Heart right ventricle (tissue), 16 donors: ENCODE data around the gene DCAF10. TPM values are rescaled to one million over a fixed set of nuclear protein-coding genes. Genes with fewer than 3 reads are reported as not detected.
"Not testable (repeated sequence)": the region's sequence is repeated elsewhere in the genome, so short reads cannot be mapped to it uniquely, and the experiment has no call there.

ENCODE experiments used
- ATAC-seq, 8 donors: fragments of 200-7000 bp; cut with Tn5 transposase; one replicate each; pipeline ENCODE4 v1.9.1; 2020; ENCODE audit warnings: mild to moderate bottlenecking in 8 of 8, moderate library complexity in 8 of 8, moderate number of reproducible peaks in 1 of 8
- DNase-seq, 2 donors: peaks; one replicate each; pipeline ENCODE4 v3.0.0-alpha.2; 2020
- H3K27ac ChIP-seq, 10 donors: fragments of 200-600 bp; sonication (generic) in 2 of 10; one replicate each; pipeline versions ENCODE4 v1.5.0 to v1.8.0; 2020 to 2022; ENCODE audit warnings: mild to moderate bottlenecking in 3 of 10
- H3K27me3 ChIP-seq, 7 donors: fragments of 200-600 bp; one replicate each; pipeline ENCODE4 v1.8.0; 2021 to 2022; ENCODE audit warnings: mild to moderate bottlenecking in 2 of 7
- H3K36me3 ChIP-seq, 9 donors: fragments of 200-600 bp; sonication (generic) in 1 of 9; one replicate each; pipeline versions ENCODE4 v1.5.0 to v1.8.0; 2020 to 2022; ENCODE audit warnings: mild to moderate bottlenecking in 2 of 9
- H3K4me1 ChIP-seq, 9 donors: fragments of 200-600 bp; sonication (generic) in 1 of 9; one replicate each; pipeline versions ENCODE4 v1.5.0 to v1.8.0; 2020 to 2022; ENCODE audit warnings: mild to moderate bottlenecking in 4 of 9
- H3K4me3 ChIP-seq, 10 donors: fragments of 200-600 bp; sonication (generic) in 2 of 10; one replicate each; pipeline versions ENCODE4 v1.5.0 to v1.8.0; 2020 to 2022; ENCODE audit warnings: mild to moderate bottlenecking in 7 of 10, moderate library complexity in 2 of 10
- H3K9me3 ChIP-seq, 11 donors: fragments of 200-600 bp in 10 of 11; sonication (generic) in 2 of 11; one replicate each; pipeline versions ENCODE4 v1.5.0 to v1.8.0; 2013 to 2022; ENCODE audit warnings: mild to moderate bottlenecking in 2 of 11, control low read depth in 1 of 11, moderate library complexity in 1 of 11
- WGBS, 2 donors: extraction: QIAGEN DNeasy Blood & Tissue Kit; methylation state at CpG; one replicate each; pipeline ENCODE4 v1.1.7; 2013; ENCODE audit warnings: inconsistent platforms in 1 of 2; 5-methylcytosine and 5-hydroxymethylcytosine counted together
- intact Hi-C, 10 donors: fragments of 100-400 bp; cut with DNase I; formaldehyde crosslinking; loops; one replicate each; pipeline versions ENCODE4 v1.11.1 to v1.14.2; 2022
- polyA plus RNA-seq, 2 donors: library from polyadenylated mRNA; stranded (reverse); fragments of 200-250 nt; gene quantifications; one replicate each; pipeline ENCODE4 v1.2.3, GENCODE V29; 2013
- total RNA-seq, 10 donors: library from RNA; stranded (reverse); fragmentation: NEBNext Ultra II Directional in 3 of 10; extraction: Animal tissue kit (Norgen Biotek cat#: 25700) in 3 of 10; gene quantifications; one replicate each; pipeline versions ENCODE4 v1.2.1 to v1.2.4, GENCODE V29; 2021 to 2023
- TF ChIP-seq, protein P1 (sequence below), 9 donors: fragments of 200-600 bp; sonication (generic) in 2 of 9; IDR thresholded peaks; one replicate each; pipeline versions ENCODE4 v1.5.0 to v1.8.0; 2021 to 2022; ENCODE audit warnings: antibody characterized with exemption in 9 of 9, mild to moderate bottlenecking in 5 of 9, moderate library complexity in 1 of 9
- donor health status: Arrhythmogenic right ventricular cardiomyopathy.
- donor health status: ischemic (EF 13 %, LVEDD 7.1; RV severe dilation, severe dysfunction).
- donor health status: healthy with polysubstance abuse.
- donor health status: DM: no; HTN: yes; CAD: no.
- donor health status: DM: no; HTN: no; CAD: no.
- donor health status: ischemic (EF 25% LVEDD 6.9; RV normal size, moderate dysfunction).
- donor health status: ischemic (EF 25% LVEDD 5.7; RV mildly dilated, moderate dysfunction).
- donor health status: healthy.
- donor health status: DM: yes; HTN: yes; CAD: no.
- donor health status: Ischemic cardiomyopathy.
- donor health status: ischemic (EF 35%, LVEDD 5.7; RV mildly dilated, moderate dysfunction).
- donor health status: nonischemic (EF 11% LVEDD 7.7; RV severe dilation, severe dysfunction).
- donor health status: DM: yes; HTN: yes; CAD: no.
- donor health status: PGD.
- donor health status: ischemic (EF 29% LVEDD 5.4; RV normal size, mild dysfunction).
- donor health status: nonischemic (EF 23%, LVEDD 6.1; RV moderate dilation, normal function).

The DCAF10 gene
- total and polyA plus RNA-seq, 12 donors: 5.6 to 23.4 (median 19.4) TPM

DNA sequence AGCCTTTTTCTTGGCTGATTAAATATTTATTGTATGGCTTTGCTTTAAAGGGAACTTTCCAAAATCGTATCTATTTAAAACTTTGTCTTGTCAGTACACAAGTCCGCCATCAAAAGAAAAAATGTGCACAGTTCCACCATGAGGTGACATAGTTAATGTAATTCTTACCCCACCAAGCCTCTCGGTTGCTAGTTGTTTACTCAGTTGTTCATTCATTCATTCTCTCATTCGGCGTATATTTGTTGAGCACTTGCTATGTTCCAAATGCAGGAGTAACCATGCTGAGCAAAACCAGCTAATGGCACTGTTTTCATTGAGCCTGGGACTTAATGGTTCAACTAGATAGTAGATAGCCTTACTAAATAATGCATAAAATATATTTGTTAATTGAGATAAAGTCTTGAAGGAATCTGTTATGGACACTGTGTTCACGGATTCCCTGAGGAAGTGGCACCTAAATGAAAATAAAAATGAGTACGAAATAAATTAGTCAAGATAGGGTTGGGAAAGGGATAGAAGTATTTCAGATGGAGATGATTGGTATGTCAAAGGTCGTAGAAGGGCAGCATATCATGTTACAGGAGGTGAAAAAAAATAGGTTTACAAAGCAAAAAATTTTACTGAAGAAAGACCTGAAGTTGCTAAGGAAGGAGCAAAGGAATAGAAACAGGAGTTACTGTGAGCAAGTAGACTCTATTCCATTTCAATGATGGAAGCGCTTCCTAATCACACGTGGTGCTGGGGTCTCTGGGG lies 1.5 kb downstream of the DCAF10 start:
- intact Hi-C loops: loop anchor here in 4 of 10 donors (2.0 to 10.0 kb wide), 3 partner anchors 17 to 50 kb away; partner anchors contain the start of genes TRMT10B (in 3 of the 4) and EXOSC3 (in 1 of the 4)
- Histone ChIP-seq H3K36me3 (no peaks in the 10 kb centered on the region), H3K27me3 (no peaks in the 10 kb centered on the region), H3K4me1 (peaks cover 8 to 47% (median 39%) of the 10 kb centered on the region in 9 donors), H3K27ac (peak overlapping the region in 2 of 10 donors; percentile 94), H3K9me3 (no peaks in the 10 kb centered on the region), H3K4me3 (peak overlapping the region; percentile 78 to 99 (median 96))
- no peak for DNase-seq
- TF ChIP-seq, protein P1, sequence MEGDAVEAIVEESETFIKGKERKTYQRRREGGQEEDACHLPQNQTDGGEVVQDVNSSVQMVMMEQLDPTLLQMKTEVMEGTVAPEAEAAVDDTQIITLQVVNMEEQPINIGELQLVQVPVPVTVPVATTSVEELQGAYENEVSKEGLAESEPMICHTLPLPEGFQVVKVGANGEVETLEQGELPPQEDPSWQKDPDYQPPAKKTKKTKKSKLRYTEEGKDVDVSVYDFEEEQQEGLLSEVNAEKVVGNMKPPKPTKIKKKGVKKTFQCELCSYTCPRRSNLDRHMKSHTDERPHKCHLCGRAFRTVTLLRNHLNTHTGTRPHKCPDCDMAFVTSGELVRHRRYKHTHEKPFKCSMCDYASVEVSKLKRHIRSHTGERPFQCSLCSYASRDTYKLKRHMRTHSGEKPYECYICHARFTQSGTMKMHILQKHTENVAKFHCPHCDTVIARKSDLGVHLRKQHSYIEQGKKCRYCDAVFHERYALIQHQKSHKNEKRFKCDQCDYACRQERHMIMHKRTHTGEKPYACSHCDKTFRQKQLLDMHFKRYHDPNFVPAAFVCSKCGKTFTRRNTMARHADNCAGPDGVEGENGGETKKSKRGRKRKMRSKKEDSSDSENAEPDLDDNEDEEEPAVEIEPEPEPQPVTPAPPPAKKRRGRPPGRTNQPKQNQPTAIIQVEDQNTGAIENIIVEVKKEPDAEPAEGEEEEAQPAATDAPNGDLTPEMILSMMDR (IDR thresholded peaks at IDR 0.05): no peak
- 60 to 64% methylated on average over 10 of the region's 10 CpGs for WGBS, 2 donors
- no peak for ATAC-seq

DNA sequence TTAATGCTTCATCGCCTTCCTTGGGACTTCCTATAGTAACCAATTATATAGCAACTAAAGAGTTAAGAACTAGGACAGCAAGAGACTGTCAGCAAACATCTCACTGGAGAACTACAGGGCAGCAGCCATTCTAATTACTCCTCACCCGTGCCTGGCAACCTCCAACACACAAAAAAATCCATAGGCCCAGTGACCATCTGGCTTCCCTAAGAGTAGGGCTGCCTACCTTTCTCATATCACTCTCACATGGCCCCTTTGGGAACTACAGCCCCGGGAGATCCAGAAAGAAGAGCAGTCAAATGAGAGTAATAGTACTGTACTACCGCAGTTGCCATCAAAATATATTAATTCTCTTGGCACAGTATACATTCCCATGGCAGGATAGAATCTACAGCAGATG lies 5.7 kb downstream of the DCAF10 start:
- Histone ChIP-seq H3K27me3 (no peaks in the 10 kb centered on the region), H3K36me3 (peaks cover 0 to 12% (median 0%) of the 10 kb centered on the region in 9 donors), H3K4me3 (no peak overlapping the region), H3K27ac (no peak overlapping the region), H3K9me3 (no peaks in the 10 kb centered on the region), H3K4me1 (peaks cover 8 to 39% (median 25%) of the 10 kb centered on the region in 9 donors)
- intact Hi-C loops: loop anchor here in 2 of 10 donors (10.0 kb wide), 1 partner anchor 51 kb away; the partner anchor contains the start of gene TRMT10B (in 2 of the 2)
- 62 to 65% methylated on average over 4 of the region's 4 CpGs for WGBS, 2 donors
- TF ChIP-seq, protein P1 (IDR thresholded peaks at IDR 0.05): no peak
- ATAC-seq (no peak), DNase-seq (no peak)

DNA sequence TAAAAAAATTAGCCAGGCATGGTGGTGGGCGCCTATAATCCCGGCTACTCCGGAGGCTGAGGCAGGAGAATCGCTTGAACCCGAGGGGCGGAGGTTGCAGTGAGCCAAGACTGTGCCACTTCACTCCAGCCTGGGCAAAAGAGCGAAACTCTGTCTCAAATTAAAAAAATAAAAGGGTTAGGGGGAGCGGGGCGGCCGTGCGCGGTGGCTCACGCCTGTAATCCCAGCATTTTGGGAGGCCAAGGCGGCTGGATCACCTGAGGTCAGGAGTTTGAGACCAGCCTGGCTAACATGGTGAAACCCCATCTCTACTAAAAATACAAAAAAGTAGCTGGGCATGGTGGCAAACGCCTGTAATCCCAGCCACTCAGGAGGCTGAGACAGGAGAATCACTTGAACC lies 9.1 kb downstream of the DCAF10 start:
- intact Hi-C loops: loop anchor here in 2 of 10 donors (10.0 kb wide), 1 partner anchor 55 kb away; the partner anchor contains the start of gene TRMT10B (in 2 of the 2)
- H3K9me3 ChIP-seq, H3K27me3 ChIP-seq, DNase-seq, ATAC-seq, H3K4me3 ChIP-seq, H3K27ac ChIP-seq: not testable (repeated sequence)
- Histone ChIP-seq H3K36me3 (peaks cover 0 to 12% (median 0%) of the 10 kb centered on the region in 9 donors), H3K4me1 (peaks cover 0 to 11% (median 4%) of the 10 kb centered on the region in 9 donors)
- 97% methylated on average over 15 of the region's 15 CpGs for WGBS, 2 donors

DNA sequence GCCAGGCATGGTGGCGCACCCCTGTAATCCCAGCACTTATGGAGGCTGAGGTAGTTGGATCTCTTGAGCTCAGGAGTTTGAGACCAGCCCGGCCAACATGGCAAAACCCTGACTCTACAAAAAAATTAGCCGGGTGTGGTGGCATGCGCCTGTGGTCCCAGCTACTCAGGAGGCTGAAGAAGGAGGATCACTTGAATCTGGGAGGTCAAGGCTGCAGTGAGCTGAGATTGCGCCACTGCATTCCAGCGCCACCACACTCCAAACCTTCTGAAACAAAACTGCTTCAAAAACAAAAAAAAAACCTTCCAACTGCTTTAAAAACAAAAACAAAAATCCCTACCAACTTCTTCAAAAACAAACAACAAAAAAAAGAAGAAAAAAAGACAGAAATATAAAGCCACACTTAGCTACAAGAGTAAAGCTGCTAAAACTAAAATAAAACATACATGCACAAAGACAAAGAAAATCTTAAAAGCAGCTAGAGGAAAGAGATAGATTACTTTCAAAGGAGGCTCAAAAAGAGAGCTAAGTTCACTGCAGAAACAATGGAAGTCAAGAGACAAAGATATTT lies 11.4 kb downstream of the DCAF10 start:
- Histone ChIP-seq H3K4me3 (no peak overlapping the region), H3K27me3 (no peaks in the 10 kb centered on the region), H3K27ac (no peak overlapping the region), H3K9me3 (no peaks in the 10 kb centered on the region), H3K36me3 (peaks cover 0 to 12% (median 0%) of the 10 kb centered on the region in 9 donors), H3K4me1 (peaks cover 0 to 2% (median 0%) of the 10 kb centered on the region in 9 donors)
- ATAC-seq (no peak), DNase-seq (no peak)
- intact Hi-C loops: no loop called here
- WGBS, 2 donors: 96 to 97% methylated on average over 6 of the region's 6 CpGs
- TF ChIP-seq, protein P1 (IDR thresholded peaks at IDR 0.05): no peak
